Stimulated activated CD8-positive, alpha-beta memory T cell treated with anti-CD3 and anti-CD28 coated beads, Interleukin-12 subunit alpha, Interleukin-12 subunit beta, amount 100 ng/mL, for 24 hours (primary cell): Measurements from ENCODE around the gene AK8.
"Not testable (repeated sequence)": the region's sequence is repeated elsewhere in the genome, so short reads cannot be mapped to it uniquely, and the experiment has no call there.

ENCODE experiments used
- DNase-seq: peaks from one replicate; pipeline ENCODE4 v3.0.0-alpha.2; 2020; ENCODE audit errors: extremely low read depth

Gene AK8

DNA sequence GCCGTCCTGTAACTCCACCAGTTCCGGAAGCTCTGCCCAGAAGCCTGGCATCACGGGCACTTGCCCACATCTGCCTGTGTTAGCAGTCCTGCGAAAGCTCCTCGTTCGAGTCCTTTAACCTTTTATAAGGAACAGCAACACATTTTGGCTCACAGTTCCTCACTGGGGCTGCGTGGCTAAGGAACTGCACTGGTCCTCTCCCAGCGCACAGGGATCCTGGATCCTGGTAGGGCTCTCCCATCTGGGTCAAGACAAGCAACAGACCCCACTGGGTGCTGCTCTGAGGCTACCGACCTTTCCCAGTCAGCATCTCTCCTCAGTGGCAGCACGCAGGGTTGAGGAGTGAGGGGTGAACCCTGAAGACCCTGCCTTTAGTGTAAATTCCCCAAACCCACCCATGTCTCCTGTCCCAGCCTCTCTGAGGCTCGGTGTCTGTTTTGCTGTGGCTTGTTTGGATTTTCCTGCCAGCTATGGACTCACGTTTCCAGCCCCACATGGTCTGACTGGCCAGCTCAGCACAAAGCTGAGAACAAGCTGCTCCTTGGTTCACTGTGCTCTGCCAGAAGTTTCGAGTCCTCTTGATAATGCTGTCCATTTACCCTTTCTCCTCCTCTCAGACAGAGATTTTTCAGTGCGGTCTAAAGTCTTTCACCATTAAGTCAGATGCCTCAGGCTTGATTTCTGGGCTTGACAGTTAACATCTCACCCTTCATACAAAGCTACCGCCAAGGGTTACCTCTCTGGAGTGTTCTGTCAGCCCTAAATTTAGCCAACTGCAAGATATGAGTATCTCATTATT lies 80.0 kb downstream of the AK8 start:
- no peak for DNase-seq

DNA sequence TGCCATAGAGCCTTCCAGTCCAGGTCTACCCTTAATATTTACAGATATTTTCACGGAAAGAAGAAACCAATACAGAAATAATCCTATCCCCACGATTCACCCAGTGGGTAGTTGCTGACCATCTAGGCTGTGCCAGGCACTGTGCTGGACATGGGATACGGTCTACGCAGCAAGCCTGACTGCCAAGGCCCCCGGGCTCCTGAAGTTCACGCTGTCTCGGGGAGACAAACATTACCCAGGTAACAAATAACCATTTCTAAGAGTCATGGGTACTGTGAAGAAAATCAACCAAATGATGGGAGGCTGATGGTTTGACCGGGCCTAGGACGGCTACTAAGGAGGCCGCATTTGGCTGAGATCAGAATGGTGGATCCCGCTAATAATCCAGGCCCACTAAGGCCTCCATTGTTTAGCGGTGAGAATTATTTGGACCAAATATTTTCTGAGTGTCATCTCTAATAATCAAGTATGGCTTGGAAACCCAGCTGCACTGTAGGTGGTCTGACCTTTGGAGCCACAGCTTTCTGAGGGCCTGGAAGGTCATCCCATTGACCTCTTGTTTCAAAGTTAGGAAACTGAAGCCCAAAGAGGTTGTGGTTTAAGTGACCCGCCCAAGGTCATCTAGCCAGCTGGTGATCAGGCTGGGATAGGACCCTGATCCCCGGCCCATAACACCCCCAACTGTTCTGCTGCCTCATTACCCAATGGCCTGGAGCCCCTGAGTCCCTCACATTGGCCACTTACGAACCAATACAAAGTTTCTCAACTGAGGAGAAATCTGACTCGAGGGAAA lies 82.4 kb downstream of the AK8 start:
- no peak for DNase-seq

DNA sequence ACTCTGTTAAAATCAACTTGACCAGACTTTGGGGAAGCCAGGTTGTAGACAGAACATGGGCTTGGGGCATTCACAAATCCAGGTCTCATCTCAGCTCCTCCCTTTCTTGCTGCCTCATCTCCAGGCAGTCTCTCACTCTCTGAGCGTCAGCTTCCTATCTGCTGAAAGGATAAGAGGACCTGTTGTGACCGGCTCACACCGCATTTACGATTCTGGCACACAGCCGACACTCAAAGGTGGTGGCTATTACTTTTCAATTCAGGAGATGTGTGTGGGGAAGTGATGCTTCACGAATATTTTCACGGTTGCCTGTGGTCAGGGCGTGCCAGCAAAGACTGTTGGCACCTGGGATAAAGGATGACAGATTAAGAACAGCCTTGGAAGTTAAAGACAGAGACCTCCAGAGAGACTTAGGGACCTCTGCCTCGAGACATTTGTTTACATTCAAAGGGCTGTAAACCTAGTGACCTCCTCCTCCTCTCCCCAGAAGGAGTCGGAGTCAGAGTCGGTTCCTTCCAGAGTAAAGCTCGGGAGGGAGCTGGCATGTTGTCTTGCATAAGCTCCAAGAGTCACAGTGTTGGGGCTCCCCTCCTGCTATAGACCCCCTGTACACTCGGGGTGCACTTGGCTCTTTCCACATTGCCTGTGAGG lies 83.2 kb downstream of the AK8 start:
- DNase-seq: no peak

DNA sequence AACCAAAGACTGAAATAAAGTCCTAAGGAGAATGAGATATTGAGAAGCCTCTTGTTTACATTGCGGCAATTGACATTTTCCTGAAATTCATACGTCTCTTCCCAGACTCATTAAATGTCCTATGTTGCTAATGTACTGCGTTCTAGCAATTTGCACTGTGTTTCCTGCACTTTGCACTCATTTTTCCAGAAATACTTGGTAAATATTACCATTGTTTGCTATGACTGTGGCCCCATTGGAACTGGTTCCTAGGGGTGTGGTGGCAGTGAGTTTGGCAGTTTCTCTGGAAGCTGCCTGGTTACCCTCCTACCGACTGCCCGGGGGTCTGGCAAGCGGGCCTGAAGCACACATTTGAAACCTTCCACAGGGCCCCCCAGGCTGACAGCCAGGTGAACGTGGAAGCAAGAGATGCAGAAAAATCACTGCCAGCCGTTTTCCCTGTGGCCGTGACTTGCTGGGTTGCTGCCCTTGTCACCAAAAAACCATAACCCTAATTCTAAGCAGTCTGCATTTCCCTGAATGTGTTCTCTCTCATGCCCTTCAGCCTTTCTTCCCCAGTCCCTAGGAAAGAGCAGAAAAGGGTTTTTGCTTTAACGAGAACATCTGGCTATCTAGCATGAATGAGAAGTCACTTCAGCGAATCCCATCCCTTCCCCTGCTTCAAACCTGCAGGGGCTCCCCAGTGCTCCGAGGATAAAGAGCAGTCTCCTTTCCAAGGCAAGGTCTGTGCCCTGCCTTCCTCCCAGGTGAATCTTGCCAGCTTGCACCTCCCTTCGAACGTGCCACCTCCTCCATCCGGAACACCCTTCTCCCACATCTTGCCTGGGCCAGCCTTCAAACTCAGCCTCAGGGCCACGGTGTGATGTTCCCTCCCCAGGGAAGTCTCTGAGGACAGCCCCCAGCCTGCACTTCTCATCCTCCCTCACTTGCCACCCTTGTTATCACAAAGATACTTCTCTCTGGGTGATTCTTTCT lies 84.2 kb downstream of the AK8 start:
- DNase-seq: no peak

DNA sequence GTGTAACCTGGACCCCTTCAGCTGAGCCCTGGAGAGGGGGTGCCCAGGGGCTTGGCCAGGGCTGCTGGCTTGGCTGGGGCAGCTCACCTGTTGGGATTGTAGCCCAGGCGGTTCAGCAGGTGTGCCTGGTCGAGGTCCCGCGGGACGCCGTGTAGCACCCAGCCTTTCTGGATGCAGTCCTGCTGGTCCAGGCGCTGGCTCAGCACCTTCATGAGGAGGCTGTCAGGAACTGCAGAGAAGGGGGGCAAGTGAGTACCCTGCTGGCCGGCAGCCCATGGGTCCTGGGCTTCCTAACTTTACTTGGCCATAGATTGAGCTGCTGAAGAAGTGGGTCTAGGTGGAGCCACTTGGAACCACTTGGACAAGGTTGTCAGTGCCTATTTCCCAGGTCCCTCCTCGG lies 85.5 kb downstream of the AK8 start:
- DNase-seq: no peak

DNA sequence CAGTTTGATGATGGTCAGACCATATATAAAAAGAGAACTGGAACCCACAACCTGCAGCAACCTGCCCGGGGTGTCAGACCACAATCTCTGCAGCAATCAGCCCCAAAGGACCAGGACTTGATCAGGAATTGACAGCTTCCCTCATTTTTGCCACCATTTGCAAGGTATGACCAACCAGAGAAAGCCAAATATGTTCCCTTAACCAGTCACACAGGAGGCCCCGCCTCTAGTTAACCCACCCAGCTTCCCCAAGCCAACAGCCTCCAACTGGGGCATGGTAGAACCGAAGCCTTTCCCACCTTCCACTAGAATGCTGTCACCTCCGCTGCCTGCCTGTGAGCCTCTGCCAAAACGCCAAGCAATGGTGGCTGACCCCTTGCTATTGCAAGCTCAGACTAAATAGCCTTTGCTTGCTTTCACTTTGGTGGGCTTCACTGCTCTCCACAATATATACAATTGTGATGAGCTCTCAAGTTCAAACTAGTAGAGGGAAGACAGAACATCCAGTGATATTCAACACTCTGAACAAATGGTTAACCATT lies 86.3 kb downstream of the AK8 start:
- DNase-seq: no peak

DNA sequence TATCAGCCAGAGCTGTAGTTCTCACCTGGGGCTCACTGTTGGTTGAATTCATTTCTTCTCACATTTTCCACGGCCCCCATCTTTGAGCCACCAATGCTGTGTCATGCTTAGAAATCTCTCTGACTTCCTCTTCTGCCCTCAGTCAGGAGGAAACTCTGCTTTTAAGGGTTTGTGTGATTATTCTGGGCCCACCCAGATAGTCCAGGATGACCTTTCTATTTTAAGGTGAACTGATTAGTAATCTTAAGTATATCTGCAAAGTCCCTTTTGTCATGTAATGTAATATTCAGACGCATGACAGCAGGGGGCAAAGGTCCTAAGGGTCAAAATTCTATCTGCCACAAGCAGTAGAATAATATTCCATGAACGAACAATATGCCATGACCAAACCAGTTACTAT lies 88.4 kb downstream of the AK8 start:
- DNase-seq: no peak

DNA sequence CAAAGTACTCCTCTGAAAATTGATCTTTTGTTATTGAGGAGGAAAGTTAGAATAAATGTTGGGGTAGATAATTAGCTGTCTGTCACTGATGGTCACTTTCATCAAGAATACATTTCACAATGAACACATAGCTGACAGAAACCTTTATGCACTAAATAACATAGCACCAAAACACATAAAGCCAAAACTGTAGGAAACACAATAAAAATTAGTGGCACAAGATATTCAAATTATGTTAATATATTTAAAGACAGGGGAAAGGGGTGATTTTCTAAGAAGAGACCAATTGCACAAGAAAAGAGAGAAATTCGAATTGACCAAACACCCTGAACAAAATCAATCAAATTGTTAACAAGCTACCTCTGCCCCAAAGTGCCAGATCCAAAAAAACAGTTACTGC lies 89.7 kb downstream of the AK8 start:
- no peak for DNase-seq

DNA sequence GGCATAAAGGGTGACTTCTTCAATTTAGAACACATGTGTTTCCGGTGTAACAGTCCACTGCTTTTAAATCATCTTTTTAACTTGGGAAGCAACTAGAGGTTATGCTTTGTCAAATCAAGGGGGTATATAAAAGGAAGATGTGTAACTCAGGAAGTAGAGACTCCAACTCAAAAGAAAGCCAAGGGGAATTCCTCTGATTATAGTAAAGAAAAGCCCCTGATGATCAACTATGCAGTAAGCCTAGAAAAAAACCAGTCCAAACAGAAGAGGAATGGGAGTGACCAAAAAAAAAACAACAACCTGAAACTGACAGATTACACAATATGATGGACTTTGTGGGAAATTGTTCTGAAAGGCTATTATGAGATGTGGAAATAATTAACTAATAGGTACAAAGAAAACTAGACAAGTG lies 90.3 kb downstream of the AK8 start:
- DNase-seq: no peak

DNA sequence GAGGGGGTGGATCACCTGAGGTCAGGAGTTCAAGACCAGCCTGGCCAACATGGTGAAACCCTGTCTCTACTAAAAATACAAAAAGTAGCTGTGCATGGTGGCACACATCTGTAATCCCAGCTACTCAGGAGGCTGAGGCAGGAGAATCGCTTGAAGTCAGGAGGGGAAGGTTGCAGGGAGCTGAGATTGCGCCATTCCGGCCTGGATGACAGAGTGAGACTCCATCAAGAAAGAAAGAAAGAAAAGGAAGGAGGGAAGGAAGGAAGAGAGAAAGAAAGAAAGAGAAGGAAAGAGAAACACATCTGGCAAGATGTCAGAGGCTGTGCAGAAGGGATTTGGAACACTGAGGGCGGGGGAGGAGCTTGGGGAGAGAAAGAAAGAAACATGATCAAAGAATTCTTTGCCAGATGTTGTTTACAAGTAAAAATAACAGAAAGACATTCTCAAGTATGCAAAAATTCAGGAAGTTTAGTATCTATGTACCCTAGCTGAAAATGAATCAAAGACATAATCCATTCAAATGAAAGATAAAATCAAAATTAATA lies 93.7 kb downstream of the AK8 start:
- no peak for DNase-seq

DNA sequence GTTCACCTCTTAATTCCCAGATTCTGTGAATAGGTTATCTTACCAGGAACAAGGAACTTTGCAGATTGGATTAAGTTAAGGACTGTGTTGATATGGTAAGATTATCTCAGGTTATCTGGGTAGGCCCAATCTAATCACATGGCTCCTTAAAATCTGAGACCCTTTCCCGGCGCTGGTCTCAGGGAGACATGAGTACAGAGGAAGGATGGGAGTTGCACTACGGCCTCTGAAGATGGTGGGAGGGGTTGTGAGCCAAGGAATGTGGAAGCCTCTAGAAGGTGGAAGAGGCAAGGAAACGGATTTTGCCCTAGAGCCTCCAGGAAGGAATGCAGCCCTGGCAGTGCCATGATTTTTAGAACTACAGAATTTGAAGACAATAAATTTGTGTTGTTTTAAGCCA lies 95.1 kb downstream of the AK8 start:
- no peak for DNase-seq

DNA sequence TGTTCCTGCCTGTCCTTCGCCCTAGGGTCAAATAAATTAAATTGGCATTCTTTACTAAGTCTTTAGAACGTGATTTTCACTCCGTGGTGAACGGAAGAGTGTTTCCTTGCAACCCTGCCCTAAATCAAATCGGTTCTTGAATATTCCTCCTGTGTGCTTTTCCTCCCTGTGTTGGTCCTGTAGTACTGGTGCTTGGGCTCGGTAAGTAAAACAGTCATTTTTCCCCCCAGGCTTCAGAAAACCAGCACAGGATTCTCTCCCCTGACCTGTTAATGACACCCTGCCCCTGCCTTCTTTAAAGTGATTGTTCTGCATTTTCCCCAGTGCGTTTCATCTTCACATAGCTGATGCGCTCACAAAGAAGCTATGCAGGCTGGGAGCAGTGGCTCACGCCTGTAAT lies 96.0 kb downstream of the AK8 start:
- no peak for DNase-seq

DNA sequence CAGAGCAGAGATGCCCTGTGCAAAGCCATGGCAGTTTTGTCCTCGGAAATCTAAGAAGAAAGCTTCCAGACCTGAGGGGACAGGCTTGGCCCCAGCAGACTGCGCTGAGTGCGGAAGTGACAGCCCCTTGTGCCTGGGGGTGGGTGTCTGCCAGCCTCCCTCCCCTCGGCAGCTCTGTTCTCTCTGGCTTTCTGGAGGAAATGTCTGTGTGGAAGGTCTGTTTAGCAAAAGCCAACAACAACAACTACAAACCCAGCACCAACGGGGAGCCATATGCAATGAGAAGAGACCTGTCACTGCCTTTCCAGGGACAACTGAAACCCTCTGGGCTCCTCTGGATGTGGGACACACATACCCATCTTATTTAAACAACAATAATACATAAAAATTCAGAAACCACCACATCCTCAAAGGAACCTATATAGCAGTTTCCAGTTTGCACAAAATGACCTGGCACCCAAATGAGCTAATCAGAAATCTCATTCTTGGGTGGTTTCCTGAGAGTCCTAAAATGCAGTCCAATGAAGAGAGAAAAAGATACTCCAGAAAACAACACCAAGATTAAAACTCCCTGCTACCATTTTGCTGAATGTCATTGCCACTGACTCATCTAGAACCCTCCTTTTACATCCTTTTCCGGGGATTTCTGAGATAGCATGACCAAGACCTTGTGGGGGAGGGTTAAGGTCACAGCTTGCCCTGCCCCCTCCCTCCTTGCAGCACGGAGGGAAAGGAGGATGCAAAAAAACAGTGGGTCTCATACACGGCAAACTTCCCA lies 97.7 kb downstream of the AK8 start:
- no peak for DNase-seq

DNA sequence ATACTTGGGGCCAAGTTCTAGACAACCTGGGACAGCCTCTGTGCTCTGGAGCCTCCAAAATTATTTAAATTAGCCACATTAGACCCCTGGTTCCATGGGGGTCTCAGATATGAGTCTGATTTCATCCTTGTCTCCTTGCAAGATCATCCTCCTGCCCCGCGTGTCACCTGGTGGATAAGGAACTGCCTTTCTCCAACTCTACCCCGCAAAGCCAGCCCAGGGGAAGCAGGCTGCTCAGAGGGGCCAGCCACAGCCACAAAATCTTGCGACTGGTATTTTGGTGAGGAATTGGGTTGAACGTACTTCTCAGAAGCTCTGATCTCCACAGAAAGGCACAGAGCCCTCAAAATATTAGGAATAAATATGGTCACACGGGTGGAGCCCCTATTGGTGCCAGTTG lies 101.2 kb downstream of the AK8 start:
- DNase-seq: no peak

DNA sequence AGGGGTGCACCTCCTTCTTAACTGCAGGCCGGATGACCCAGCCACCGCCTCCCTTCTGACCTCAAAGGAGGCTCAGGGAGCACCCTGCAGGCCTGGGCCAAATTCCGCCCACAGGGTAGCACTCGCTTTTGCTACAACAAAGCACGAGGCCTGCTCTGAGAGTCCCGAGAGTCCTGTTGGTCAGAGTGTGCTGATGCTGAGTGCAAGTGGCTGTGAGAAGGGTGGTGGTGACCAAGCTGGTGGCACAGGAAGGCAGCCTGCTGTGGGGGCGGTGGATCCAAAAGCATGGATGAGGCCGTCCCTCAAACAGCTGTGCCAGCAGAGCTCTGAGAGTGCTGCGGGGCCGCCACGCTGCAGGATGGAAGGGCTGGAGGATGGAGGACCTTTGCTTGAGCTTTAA lies 101.8 kb downstream of the AK8 start:
- DNase-seq: no peak

DNA sequence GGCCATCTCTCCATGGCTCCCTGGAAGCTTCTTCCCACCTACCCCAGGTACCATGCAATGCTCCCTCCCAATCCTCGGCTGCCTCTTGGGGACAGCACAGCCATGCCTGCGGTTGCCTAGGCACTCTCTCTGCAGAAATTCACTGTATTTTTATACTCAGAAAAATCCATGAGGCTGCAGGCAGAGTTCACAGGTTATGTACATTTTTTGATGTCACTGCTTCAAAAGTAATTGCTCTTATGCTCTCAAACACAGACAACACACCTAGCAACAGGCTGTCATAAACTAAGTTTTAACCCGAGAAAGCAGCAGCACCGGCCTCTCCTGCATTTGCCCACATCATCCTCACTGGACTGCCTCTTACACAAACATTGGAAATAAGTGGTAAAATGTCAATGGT lies 102.4 kb downstream of the AK8 start:
- no peak for DNase-seq

DNA sequence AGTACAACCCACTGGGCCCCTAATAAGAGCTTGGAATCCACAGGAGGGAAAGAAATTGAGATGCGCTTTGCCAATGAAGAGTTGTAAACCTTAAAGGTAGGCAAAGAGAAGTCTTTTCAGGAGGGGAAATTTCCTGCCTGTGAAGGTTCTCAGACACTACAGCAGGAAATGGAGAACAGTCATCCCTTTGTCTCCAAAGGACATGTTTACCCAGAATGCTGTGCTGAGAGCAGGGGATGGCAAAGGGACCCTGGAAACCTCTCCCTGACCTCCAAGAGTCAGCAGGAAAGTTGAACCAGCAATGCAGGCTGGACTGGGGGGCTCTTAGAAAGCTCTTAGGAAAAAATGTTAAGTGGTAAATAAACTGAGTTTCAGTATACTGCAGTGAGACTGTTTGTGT lies 103.2 kb downstream of the AK8 start:
- no peak for DNase-seq

DNA sequence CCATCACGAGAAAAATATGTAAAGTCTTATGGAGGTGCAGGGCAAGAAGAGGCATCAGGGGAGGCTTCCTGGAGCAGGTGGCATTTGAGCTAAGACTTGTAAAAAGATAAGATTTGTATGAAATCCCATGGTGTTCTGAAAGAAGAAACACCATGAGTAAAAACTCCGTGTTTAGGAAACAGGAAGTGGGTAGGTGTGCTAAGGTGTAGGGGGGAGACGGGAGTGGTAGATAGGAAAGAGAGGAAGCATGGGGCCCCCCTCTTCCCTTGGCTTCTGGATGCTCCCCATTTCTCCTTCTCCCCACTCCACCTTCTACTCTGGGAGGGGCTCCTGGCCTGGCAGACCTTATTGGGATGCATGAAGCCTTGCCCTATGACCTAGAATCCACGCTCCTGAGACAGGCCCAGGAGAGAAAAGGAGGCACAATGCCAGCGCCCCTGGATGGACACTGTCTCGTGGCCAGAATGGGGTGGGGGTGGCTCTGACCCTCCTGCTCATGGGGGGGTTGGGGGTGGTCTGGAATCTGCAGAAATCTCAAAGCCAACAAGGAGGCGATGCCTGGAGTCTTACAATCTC lies 104.2 kb downstream of the AK8 start:
- DNase-seq: no peak

DNA sequence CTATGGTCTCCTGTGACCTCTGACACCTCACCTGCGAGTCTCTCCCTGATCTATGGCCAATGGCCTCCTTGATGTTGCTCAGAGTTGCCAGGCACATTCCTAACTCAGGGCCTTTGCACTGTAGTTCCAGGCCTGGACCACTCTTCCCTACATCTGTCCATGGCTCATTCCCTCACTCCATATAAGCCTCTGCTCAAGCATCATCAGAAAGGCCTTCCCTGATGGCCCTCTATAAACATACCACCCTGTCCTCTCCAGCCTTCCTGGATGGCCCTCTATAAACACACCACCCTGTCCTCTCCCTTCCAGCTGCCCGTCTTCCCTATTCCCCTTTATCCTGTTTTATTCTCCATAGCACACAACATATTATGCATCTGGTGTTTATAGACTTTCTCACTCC lies 105.0 kb downstream of the AK8 start:
- DNase-seq: no peak

DNA sequence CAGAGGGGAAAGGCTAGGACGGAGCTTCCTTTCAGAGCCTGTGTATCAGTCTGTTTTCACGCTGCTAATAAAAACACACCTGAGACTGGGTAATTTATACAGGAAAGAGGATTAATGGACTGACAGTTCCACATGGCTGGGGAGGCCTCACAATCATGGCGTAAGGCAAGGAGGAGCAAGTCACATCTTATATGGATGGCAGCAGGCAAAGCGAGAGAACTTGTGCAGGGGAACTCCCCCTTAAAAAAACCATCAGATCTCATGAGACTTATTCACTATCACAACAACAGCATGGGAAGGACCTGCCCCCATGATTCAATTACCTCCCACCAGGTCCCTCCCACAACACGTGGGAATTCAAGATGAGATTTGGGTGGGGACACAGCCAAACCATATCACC lies 106.3 kb downstream of the AK8 start:
- DNase-seq: not testable (repeated sequence)
